Fibroblast of pulmonary artery (primary cell): ENCODE results near the gene POLD1.

Source experiments
- DNase-seq: peaks from one replicate; pipeline ENCODE4 v3.0.0-alpha.2; 2010; ENCODE audit warnings: low read depth
- H3K4me3 ChIP-seq: replicated peaks from 2 replicates; pipeline ENCODE4 v1.5.1; 2011; ENCODE audit warnings: low read depth, mild to moderate bottlenecking, control low read depth, low read length, moderate library complexity
- CTCF ChIP-seq: IDR thresholded peaks from 2 replicates; pipeline ENCODE4 v1.5.1; 2011; ENCODE audit warnings: mild to moderate bottlenecking, control low read depth, low read length, inconsistent platforms; ENCODE audit errors: missing control alignments

POLD1 gene

GRCh38 chr19:50409347-50409746 is 25.2 kb downstream of the POLD1 start:
- H3K4me3 ChIP-seq, result no peak overlapping the region
- no peak for DNase-seq
- TF ChIP-seq CTCF, result no peak

GRCh38 chr19:50410109-50410508 is 26.0 kb downstream of the POLD1 start:
- TF ChIP-seq CTCF, result no peak
- H3K4me3 ChIP-seq, result no peak overlapping the region
- no peak for DNase-seq

GRCh38 chr19:50412419-50412818 is 28.3 kb downstream of the POLD1 start:
- DNase-seq, result no peak
- TF ChIP-seq CTCF, result no peak
- no peak overlapping the region for H3K4me3 ChIP-seq

GRCh38 chr19:50413096-50413495 is 28.9 kb downstream of the POLD1 start:
- TF ChIP-seq CTCF, result no peak
- H3K4me3 ChIP-seq, result no peak overlapping the region
- no peak for DNase-seq

- no peak for DNase-seq
- H3K4me3 ChIP-seq, result no peak overlapping the region
- TF ChIP-seq CTCF, result no peak
These were observed 29.4 kb downstream of the POLD1 start for GRCh38 chr19:50413531-50413930.

- peak; percentile 76 for DNase-seq
- peak; percentile 84 for TF ChIP-seq CTCF
- no peak overlapping the region for H3K4me3 ChIP-seq
These were observed 30.9 kb downstream of the POLD1 start for GRCh38 chr19:50414864-50415660.

- no peak overlapping the region for H3K4me3 ChIP-seq
- no peak for TF ChIP-seq CTCF
- no peak for DNase-seq
These were observed 31.5 kb downstream of the POLD1 start for GRCh38 chr19:50415661-50416033.
